ENCODE results near the gene ANKRD55. TPM values are rescaled to one million over a fixed set of nuclear protein-coding genes. Genes with fewer than 3 reads are reported as not detected.

ANKRD55 gene
- total and polyA plus RNA-seq, 8 donors = 0.06 TPM; not detected in 7

GRCh38 chr5:56078278-56079156 lies 154.6 kb downstream of the ANKRD55 start:
- DNase-seq (no peak), ATAC-seq (peak in 1 of 4 donors; percentile 35), FAIRE-seq (no peak)
- no peaks in the 10 kb centered on the region for H3K36me3 ChIP-seq
- intact Hi-C loops (cut with DNase I) = no loop called here
- no peak overlapping the region for H3K27ac ChIP-seq
- H3K4me3 ChIP-seq = no peak overlapping the region
- H3K9me3 ChIP-seq = no peaks in the 10 kb centered on the region
- no peaks in the 10 kb centered on the region for H3K27me3 ChIP-seq
- 70 to 91% methylated on average over 6 of the region's 6 CpGs for WGBS, 2 donors
- peaks cover 0 to 14% (median 8%) of the 10 kb centered on the region in 3 donors for H3K4me1 ChIP-seq
- TF ChIP-seq CTCF (IDR thresholded peaks at IDR 0.05) = no peak

- DNase-seq (no peak), FAIRE-seq (no peak), ATAC-seq (no peak)
- 94 to 98% methylated on average over 7 of the region's 7 CpGs for WGBS, 2 donors
- no peaks in the 10 kb centered on the region for H3K9me3 ChIP-seq
- peaks cover 0 to 14% (median 8%) of the 10 kb centered on the region in 3 donors for H3K4me1 ChIP-seq
- H3K36me3 ChIP-seq = no peaks in the 10 kb centered on the region
- intact Hi-C loops (cut with DNase I) = no loop called here
- no peak overlapping the region for H3K4me3 ChIP-seq
- H3K27me3 ChIP-seq = no peaks in the 10 kb centered on the region
- no peak overlapping the region for H3K27ac ChIP-seq
- no peak for TF ChIP-seq CTCF (IDR thresholded peaks at IDR 0.05)
Observed at GRCh38 chr5:56077796-56078233, 155.3 kb downstream of the ANKRD55 start.

- H3K4me1 ChIP-seq = peaks cover 0 to 14% (median 8%) of the 10 kb centered on the region in 3 donors
- 67 to 77% methylated on average over 3 of the region's 3 CpGs for WGBS, 2 donors
- no peak overlapping the region for H3K27ac ChIP-seq
- TF ChIP-seq CTCF (IDR thresholded peaks at IDR 0.05) = no peak
- no peaks in the 10 kb centered on the region for H3K27me3 ChIP-seq
- no peak for FAIRE-seq
- DNase-seq = no peak
- no peak overlapping the region for H3K4me3 ChIP-seq
- intact Hi-C loops (cut with DNase I) = no loop called here
- H3K36me3 ChIP-seq = no peaks in the 10 kb centered on the region
- ATAC-seq = no peak
- no peaks in the 10 kb centered on the region for H3K9me3 ChIP-seq
Observed at GRCh38 chr5:56076486-56076885, 156.6 kb downstream of the ANKRD55 start.

- peak in 3 of 4 donors; percentile 8 to 47 (median 23) for ATAC-seq
- peaks cover 0 to 18% (median 1%) of the 10 kb centered on the region in 3 donors for H3K4me1 ChIP-seq
- WGBS, 2 donors = 88 to 91% methylated on average over 2 of the region's 2 CpGs
- no peak overlapping the region for H3K4me3 ChIP-seq
- intact Hi-C loops (cut with DNase I) = no loop called here
- FAIRE-seq = no peak
- DNase-seq = no peak
- H3K36me3 ChIP-seq = no peaks in the 10 kb centered on the region
- H3K27me3 ChIP-seq = no peaks in the 10 kb centered on the region
- no peak overlapping the region for H3K27ac ChIP-seq
- H3K9me3 ChIP-seq = no peaks in the 10 kb centered on the region
- no peak for TF ChIP-seq CTCF (IDR thresholded peaks at IDR 0.05)
Observed at GRCh38 chr5:56075361-56075760, 157.8 kb downstream of the ANKRD55 start.
